ELR (cell line): ENCODE measurements around the gene CDPF1.

Source experiments
- DNase-seq: peaks from one replicate; pipeline ENCODE4 v3.0.0-alpha.2; 2015; ENCODE audit warnings: low read depth

The CDPF1 gene

DNA sequence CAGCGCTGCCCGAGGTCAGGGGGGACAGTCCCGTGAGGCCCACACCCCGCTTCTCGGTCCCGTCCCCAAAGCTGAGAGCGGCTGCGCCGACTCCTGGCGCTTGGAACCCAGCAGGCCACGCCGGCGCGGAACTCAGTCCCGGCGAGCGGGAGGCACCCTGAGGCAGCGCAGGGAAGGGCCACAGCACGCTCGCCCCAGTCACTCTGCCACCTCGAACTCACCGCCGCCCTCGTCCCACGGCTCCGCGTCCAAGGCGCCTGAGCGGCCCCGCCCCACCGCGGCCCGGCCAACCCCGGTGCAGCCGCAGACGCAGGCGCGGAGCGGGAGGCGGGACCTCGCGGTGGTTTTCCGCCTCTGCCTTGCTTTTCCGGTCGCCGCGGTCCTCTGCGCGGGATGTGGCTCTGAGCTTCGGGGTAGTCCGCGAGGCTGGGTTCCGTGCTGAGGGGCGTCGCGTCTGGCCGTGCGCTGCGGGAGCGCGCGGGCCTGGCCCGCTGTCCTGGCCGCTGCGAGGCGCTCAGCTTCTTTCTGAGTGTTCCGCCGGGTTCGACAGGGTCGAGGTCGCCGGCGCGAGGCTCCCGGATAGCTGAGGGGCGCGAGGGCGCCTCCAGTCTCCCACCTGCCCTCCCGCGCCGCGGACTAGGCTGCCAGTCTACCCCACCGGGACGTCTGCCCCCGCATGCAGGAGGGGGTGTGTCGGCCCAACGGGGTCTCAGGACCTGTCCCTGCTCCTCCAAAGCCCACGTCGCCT, at the start of gene CDPF1:
TSS of gene CDPF1 (minus strand) at position 259 of the 748 bp plus-strand sequence. CDS start 2,009 bp downstream, outside the sequence.
- peak; percentile 90 for DNase-seq

DNA sequence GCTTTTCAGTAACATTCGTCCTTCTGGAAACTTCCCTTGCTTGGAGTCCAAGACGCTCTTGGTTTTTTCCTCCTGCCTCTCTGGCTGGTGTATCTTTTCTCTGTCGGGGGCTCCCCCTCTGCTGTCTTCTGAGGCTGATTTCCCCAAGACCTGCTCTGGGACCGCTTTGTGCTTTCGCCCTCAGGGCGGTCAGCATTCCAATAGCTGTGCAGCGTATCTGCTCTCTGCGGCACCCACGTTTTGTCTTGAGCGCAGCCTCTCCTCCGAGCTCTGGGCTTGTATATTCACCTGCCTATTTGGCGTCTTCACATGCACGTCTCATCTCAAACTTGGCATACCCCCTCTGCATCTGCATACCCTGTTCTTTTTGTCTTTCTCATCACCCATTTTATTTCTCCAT, 49.0 kb upstream of the CDPF1 start:
- DNase-seq: no peak

- peak; percentile 80 for DNase-seq
Observed at GRCh38 chr22:46297151-46297812, 47.2 kb upstream of the CDPF1 start.

GRCh38 chr22:46296257-46297150, 46.4 kb upstream of the CDPF1 start, which contains the start of gene GTSE1:
Gene GTSE1 (plus strand): TSS chr22:46296870. CDS start chr22:46297401, 531 bp downstream.
- DNase-seq: peak; percentile 97

DNA sequence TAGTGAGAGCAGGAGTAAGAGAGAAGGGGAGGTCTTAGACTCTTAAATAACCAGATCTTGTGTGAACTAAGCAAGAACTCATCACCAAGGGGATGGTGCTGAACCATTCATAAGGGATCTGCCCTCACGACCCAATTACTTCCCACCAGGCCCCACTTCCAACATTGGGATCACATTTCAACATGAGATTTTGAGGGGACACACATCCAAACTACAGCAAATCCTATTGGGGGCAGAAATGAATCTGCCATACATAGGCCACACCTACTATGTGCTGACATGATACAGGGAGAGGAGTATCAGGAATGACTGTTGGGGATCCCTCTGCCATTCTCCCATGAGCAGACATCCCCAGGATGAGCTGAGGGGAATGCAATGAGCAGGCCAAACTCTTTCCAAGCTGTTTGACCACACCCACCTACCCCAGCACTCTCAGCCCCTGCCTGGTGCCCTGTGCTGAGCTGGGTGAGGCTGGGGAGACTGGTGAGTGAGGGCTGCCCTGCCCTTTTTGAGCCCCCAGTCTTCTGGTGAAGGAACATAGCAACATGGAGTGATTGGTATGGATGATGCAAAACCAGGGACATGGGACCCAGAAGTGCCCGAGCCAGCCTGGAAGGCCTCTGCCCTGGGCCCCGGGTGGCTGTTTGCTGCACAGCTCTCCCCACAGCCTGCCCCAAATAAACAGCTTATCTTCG, 45.3 kb upstream of the CDPF1 start:
- DNase-seq: no peak

DNA sequence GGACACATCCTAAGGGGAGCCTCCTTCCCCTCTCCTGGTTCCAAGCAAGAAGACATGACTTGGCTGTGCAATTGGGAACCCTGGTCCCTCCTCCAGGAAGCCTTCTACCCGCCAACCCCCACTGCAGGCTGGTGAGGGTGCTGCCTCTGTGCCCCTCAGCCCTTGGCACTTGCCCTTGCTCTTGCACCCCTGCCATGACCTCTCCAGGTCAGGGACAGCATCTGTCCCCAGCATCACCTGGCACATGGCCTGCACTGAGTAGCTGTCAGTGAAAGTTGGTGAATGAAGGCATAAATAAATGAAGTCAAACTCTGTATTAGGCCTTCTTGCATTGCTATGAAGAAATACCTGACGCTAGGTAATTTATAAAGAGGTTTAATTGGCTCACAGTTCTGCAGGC, 44.7 kb upstream of the CDPF1 start:
- no peak for DNase-seq

DNA sequence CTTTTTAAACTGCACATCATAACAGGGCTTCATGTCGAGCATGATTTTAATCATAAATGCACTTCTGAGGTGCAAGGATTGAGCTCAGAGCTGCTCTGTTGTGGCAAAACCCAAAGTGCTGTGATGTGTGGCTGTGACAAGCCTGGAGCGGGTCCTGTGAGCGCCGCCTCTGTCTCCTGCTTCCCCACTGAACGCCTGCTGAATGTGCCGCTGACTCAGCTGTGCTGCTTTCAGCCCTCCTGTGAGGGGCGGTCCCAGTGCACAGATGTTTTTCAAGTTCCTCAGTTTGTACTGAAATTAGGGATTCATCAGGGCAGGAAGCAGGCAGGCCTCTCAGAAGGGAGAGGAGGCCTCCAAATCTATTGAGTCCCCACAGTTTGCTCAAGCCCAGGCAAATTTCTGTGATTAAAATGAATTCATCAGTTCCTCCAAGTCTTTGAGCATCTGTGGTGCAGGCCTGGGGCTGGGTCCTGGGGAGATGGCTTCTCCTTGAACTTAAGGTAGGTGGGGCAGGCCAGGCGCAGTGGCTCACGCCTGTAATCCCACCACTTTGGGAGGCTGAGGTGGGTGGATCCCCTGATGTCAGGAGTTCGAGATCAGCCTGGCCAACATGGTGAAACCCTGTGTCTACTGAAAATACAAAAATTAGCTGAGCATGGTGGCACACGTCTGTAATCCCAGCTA, 43.6 kb upstream of the CDPF1 start:
- peak; percentile 61 for DNase-seq

DNA sequence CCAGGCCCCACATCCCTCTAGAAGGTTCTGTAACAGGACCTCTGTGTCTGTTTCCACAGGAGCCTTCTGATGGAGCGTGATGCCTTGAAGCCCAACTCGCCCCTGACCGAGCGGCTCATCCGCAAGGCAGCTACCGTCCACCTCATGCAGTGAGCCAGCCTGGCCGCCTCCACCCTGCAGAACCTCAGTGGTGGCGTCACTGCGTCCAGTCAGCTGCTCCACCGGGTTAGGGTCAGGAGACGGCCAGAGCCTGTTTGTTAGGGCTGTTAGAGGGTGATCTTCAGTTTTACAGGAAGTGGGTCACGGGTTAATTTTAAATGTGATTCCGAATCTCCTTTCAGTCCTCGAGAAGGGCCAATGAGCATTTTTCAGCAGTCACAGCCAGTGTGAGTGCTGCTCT, 42.6 kb upstream of the CDPF1 start:
- no peak for DNase-seq

DNA sequence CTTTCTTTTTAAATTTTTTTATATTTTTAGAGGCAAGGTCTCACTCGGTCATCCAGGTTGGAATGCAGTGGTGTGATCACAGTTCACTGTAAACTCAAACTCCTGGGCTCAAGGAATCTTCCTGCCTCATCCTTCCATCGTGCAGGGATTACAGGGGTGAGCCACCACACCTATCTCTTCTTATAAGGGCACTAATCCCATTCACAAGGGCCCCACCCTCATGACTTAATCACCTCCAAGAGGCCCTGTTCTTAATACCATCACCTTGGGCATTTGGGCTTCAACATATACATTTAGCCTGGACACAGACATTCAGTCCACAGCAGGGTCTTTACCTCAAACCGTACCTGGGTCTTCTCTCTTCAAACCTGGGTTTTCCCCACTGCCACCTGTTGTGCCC, 42.1 kb upstream of the CDPF1 start:
- DNase-seq: no peak

DNA sequence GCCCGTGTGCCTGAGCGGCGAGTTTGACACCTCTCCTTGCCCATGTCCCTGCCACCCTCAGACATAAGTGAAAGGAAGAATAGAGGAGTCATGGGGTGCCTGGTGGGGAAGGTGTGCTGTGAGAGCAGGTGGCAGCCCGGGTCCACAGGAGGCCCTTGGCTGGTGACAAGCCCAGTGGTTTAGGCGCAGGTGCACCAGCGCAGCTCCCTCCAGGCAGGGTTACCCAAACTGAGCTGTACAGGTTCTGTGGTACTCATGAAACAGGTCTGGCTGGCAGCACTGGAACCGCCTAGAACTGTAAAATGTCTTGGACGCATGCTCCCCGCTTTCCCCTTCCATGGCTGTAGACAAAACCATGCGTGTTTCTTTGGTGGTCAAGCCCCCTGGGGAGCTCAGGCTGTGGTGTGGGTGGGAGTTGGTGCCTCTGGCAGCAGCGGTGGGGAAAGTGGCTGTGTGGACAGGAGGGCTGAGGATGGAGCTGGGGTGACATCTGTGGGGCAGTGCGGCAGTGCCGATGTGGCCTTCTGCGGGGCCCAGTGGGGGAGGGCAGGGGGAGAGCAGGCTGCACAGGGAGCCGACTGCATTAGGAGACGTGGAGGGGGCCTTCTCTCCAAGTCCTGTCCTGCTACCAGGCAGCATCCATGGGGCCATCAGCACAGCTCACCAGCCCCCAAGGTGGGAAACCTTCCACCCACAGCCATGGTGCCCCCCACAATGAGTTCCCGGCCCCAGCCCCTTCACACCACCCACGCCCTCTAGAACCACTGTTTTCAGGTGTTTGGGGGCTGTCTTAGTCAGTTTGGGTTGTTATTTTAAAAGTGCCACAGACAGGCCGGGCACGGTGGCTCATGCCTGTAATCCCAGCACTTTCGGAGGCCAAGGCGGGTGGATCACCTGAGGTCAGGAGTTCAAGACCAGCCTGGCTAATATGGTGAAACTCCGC, 41.0 kb upstream of the CDPF1 start:
- no peak for DNase-seq

DNA sequence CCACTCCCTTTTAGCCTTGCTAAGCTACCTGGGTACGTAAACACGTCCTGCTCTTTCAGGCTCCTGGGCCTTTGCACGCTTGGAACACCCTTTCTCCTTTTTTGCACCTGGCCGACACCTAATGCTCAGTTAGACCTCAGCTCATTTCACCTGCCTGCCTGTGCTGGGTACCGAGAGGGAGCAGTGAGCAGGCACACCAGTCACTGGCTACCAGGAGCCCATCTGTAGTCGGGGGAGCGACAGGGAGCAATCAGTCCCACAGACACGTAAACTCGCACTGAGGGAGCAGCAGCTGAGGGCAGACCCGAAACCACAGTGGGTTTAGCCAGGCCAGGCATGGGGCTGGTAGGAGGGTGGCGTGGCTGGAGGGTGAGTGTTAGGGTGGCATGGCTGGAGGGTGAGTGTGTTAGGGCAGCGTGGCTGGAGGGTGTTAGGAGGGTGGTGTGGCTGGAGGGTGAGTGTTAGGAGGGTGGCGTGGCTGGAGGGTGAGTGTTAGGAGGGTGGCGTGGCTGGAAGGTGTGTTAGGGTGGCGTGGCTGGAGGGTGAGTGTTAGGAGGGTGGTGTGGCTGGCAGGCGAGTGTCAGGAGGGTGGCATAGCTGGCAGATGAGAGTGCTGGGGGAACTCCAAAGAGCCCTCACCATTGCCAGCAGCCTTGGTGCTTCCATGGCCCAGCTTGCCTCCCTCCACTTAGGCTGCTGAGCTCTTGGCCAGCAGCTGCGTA, 40.2 kb upstream of the CDPF1 start:
- no peak for DNase-seq

- no peak for DNase-seq
Observed at GRCh38 chr22:46289244-46289891, 39.3 kb upstream of the CDPF1 start.

- DNase-seq: no peak
Observed at GRCh38 chr22:46288846-46289243, 38.8 kb upstream of the CDPF1 start.

- no peak for DNase-seq
Observed at GRCh38 chr22:46287873-46288751, 38.0 kb upstream of the CDPF1 start.

DNA sequence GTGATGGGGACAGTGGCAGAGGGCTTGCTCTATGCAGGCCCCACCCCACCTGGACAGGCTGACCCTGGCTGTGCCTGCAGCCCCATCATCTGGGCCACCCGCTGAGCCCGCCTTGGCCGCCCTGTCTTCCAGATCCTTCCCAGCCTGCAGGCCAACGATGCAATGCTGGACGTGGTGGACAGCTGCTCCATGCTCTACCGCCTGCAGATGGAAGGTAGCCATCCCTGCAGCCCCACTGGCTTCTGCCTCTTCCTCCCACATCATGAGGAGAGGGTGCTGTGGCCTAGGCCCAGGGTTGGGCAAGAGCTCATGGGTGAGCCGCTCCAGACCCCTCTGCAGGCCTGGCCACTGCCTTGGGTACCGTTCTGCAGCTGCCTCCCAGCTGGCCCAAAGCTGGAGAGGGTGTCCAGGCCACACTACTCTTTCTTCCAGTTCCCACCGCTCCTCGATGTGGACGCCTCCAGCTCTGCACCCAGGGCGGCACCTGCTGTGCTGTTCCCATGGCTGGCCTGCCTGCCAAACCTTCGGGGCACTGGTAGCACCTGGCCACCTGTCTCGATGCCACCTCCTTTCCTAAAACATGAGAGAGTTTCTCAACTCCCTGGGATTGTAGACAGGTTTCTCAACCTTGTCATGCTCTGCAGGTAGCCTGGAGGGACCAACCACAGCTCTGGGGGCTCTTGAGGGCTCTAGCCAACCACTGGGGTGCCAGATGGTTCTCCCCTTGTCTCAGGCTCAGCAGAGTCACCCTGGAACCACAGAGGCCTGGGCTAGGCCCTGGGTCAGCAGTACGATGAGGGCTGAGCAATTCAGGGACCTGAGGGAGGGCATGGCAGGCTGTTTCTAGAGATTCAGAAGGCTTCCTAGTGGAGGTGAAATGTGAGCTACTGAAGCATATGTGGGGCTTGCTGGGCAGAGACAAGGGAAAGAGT, 37.1 kb upstream of the CDPF1 start:
- no peak for DNase-seq

DNA sequence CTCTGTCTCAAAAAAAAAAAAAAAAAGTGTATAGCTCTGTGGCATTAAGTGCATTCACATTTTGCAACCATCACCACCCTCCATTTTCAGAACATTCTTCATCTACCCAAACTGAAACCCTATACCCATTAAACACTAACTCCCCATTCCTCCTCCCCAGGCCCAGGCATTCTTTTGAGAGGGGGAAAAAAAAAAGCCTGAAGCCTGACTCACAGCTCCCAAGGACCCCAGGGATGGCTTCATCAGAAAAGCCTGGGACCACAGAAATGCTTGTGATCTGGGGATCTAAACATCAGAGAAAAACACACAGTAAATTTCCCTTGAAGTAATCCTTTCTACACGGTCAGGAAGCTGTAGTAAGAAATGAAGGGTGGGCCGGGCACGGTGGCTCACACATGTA, 35.9 kb upstream of the CDPF1 start:
- no peak for DNase-seq
